ENCODE data around the gene GAGE10. TPM values are rescaled to one million over a fixed set of nuclear protein-coding genes. Genes with fewer than 3 reads are reported as not detected.

Gene GAGE10
- total and polyA plus RNA-seq, 9 of the 15 experiments (the other 6 are each of a cell fraction or from before 2014, with no cell fraction given) = 0.80 to 3.1 (median 0.96) TPM; not detected in 4

DNA sequence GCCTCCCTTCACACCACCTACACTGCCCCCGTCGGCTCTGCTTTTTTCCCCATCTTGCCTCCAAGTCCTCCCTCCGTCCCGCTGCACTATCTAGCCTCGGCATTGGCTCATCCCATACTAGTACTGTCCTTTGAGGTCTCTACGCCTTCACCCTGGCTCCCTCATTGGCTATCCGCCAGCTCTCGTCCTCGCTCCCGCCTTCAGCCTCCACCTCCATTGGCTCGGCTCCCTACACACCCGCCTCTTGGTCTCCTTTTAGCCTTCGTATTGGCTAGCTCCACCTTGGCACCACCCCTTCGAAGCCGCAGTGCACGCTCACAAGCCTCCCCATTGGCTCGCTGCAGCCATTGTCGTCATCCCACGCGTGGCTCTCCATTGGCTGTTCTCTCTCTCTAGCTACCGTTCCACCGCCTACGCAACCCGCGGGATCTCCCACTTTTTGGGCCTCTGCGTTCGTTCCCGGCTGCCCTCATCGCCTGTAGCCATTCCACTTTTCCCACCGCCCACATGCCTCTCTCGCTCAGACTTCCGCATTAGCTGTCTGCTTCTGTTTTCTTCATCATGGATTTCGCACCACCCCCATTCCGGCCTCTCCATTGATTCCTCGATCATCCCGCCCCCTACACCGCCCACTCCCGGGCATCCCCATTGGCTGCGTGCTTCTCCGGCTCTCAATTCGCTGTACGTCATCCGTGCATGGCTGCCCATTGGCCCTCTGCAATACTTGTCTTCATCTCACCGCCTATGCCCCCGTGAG, 34.3 kb upstream of the GAGE10 start (continued):
- peak; percentile 92 for TF ChIP-seq CEBPZ (IDR thresholded peaks at IDR 0.05; ENCODE audit: borderline replicate concordance, low read depth, low read length)
- peak; percentile 44; the same call in 1 of the 2 replicates for TF ChIP-seq TFAP4 (CRISPR knock-in tag; IDR thresholded peaks at IDR 0.05; ENCODE audit: borderline replicate concordance)
- no peak for TF ChIP-seq ELF2 (CRISPR knock-in tag; IDR thresholded peaks at IDR 0.05)
- TF ChIP-seq HEY1 (CRISPR knock-in tag; IDR thresholded peaks at IDR 0.05; ENCODE audit: borderline replicate concordance) = no peak
- TF ChIP-seq RBFOX2 (IDR thresholded peaks at IDR 0.05; ENCODE audit: low read depth, low read length) = no peak
- no peak for TF ChIP-seq SREBF1 (IDR thresholded peaks at IDR 0.05; ENCODE audit: borderline replicate concordance, low read depth, low read length)
- no peak for TF ChIP-seq MTA1 (IDR thresholded peaks at IDR 0.05; ENCODE audit: borderline replicate concordance)
- TF ChIP-seq, protein P1, sequence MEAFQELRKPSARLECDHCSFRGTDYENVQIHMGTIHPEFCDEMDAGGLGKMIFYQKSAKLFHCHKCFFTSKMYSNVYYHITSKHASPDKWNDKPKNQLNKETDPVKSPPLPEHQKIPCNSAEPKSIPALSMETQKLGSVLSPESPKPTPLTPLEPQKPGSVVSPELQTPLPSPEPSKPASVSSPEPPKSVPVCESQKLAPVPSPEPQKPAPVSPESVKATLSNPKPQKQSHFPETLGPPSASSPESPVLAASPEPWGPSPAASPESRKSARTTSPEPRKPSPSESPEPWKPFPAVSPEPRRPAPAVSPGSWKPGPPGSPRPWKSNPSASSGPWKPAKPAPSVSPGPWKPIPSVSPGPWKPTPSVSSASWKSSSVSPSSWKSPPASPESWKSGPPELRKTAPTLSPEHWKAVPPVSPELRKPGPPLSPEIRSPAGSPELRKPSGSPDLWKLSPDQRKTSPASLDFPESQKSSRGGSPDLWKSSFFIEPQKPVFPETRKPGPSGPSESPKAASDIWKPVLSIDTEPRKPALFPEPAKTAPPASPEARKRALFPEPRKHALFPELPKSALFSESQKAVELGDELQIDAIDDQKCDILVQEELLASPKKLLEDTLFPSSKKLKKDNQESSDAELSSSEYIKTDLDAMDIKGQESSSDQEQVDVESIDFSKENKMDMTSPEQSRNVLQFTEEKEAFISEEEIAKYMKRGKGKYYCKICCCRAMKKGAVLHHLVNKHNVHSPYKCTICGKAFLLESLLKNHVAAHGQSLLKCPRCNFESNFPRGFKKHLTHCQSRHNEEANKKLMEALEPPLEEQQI (IDR thresholded peaks at IDR 0.05) = no peak
- no peak for TF ChIP-seq MYNN (IDR thresholded peaks at IDR 0.05)
- TF ChIP-seq MYNN (CRISPR knock-in tag; IDR thresholded peaks at IDR 0.05) = no peak
- peak; percentile 68 for TF ChIP-seq SP2 (IDR thresholded peaks at IDR 0.05; ENCODE audit: extremely low read depth, low read depth, low read length, poor library complexity, severe bottlenecking)
- TF ChIP-seq MYBL2 (IDR thresholded peaks at IDR 0.05; ENCODE audit: low read depth) = no peak
- TF ChIP-seq MYBL2 (CRISPR knock-in tag; IDR thresholded peaks at IDR 0.05; ENCODE audit: borderline replicate concordance) = no peak
- TF ChIP-seq, protein P2, sequence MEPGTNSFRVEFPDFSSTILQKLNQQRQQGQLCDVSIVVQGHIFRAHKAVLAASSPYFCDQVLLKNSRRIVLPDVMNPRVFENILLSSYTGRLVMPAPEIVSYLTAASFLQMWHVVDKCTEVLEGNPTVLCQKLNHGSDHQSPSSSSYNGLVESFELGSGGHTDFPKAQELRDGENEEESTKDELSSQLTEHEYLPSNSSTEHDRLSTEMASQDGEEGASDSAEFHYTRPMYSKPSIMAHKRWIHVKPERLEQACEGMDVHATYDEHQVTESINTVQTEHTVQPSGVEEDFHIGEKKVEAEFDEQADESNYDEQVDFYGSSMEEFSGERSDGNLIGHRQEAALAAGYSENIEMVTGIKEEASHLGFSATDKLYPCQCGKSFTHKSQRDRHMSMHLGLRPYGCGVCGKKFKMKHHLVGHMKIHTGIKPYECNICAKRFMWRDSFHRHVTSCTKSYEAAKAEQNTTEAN (CRISPR knock-in tag; IDR thresholded peaks at IDR 0.05) = no peak
- no peak for TF ChIP-seq ZNF311 (CRISPR knock-in tag; IDR thresholded peaks at IDR 0.05)
- no peak for TF ChIP-seq ARID3B (CRISPR knock-in tag; IDR thresholded peaks at IDR 0.05; ENCODE audit: borderline replicate concordance)
- TF ChIP-seq SIRT6 (IDR thresholded peaks at IDR 0.05; ENCODE audit: low read depth, low read length) = no peak
- no peak for TF ChIP-seq HDAC8 (tag; IDR thresholded peaks at IDR 0.05)
